ENCODE data around the gene GPA33.
"Not testable (repeated sequence)": the region's sequence is repeated elsewhere in the genome, so short reads cannot be mapped to it uniquely, and the experiment has no call there.

GPA33 gene

GRCh38 chr1:167054946-167055630 lies 35.1 kb downstream of the GPA33 start:
- DNase-seq, result no peak

GRCh38 chr1:167054531-167054930 lies 35.6 kb downstream of the GPA33 start:
- no peak for DNase-seq

GRCh38 chr1:167052389-167052788 lies 37.8 kb downstream of the GPA33 start:
- DNase-seq, result no peak

GRCh38 chr1:167051907-167052306 lies 38.3 kb downstream of the GPA33 start:
- no peak for DNase-seq

GRCh38 chr1:167043752-167044488 lies 46.3 kb downstream of the GPA33 start:
- DNase-seq, result peak; percentile 82

GRCh38 chr1:167033646-167034045 lies 56.5 kb downstream of the GPA33 start:
- DNase-seq, result no peak

GRCh38 chr1:167029553-167029952 lies 60.6 kb downstream of the GPA33 start:
- DNase-seq, result not testable (repeated sequence)

- DNase-seq, result no peak
These were observed 67.8 kb downstream of the GPA33 start for GRCh38 chr1:167022384-167022783.

- no peak for DNase-seq
These were observed 74.0 kb downstream of the GPA33 start for GRCh38 chr1:167016100-167016750.

GRCh38 chr1:167013108-167013929 lies 76.9 kb downstream of the GPA33 start:
- no peak for DNase-seq

GRCh38 chr1:167012570-167012969 lies 77.6 kb downstream of the GPA33 start:
- DNase-seq, result no peak

GRCh38 chr1:167011560-167012191 lies 78.5 kb downstream of the GPA33 start:
- no peak for DNase-seq

GRCh38 chr1:167003711-167004110 lies 86.5 kb downstream of the GPA33 start:
- no peak for DNase-seq
